Measurements from ENCODE around the gene GMEB2. TPM values are rescaled to one million over a fixed set of nuclear protein-coding genes. Genes with fewer than 3 reads are reported as not detected.
A peak's percentile ranks its signal among the peaks of the same experiment; 100 is the strongest.

GMEB2 gene
- total RNA-seq, 3 donors from 2014 or later = 6.6 to 11.0 (median 10.2) TPM

GRCh38 chr20:63552481-63553249, 74.2 kb downstream of the GMEB2 start:
- Histone ChIP-seq H3K27me3 (peaks cover 0 to 12% of the 10 kb centered on the region in 2 donors), H3K27ac (peak overlapping the region in 1 of 2 donors; percentile 58), H3K36me3 (no peaks in the 10 kb centered on the region), H3K4me3 (no peak overlapping the region), H3K9me3 (no peaks in the 10 kb centered on the region), H3K4me1 (peaks cover 0 to 5% of the 10 kb centered on the region in 2 donors)
- DNase-seq (ENCODE audit: low spot score in 2 of 2) = no peak
- intact Hi-C loops (cut with DNase I; ENCODE audit: low total_unique reads) = no loop called here
- TF ChIP-seq, protein P1, sequence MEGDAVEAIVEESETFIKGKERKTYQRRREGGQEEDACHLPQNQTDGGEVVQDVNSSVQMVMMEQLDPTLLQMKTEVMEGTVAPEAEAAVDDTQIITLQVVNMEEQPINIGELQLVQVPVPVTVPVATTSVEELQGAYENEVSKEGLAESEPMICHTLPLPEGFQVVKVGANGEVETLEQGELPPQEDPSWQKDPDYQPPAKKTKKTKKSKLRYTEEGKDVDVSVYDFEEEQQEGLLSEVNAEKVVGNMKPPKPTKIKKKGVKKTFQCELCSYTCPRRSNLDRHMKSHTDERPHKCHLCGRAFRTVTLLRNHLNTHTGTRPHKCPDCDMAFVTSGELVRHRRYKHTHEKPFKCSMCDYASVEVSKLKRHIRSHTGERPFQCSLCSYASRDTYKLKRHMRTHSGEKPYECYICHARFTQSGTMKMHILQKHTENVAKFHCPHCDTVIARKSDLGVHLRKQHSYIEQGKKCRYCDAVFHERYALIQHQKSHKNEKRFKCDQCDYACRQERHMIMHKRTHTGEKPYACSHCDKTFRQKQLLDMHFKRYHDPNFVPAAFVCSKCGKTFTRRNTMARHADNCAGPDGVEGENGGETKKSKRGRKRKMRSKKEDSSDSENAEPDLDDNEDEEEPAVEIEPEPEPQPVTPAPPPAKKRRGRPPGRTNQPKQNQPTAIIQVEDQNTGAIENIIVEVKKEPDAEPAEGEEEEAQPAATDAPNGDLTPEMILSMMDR (IDR thresholded peaks at IDR 0.05) = no peak
- TF ChIP-seq POLR2A (IDR thresholded peaks at IDR 0.05) = no peak

GRCh38 chr20:63551068-63551467, 75.8 kb downstream of the GMEB2 start:
- Histone ChIP-seq H3K36me3 (no peaks in the 10 kb centered on the region), H3K9me3 (no peaks in the 10 kb centered on the region), H3K27me3 (peaks cover 0 to 20% of the 10 kb centered on the region in 2 donors), H3K4me1 (peaks cover 0 to 5% of the 10 kb centered on the region in 2 donors), H3K27ac (no peak overlapping the region), H3K4me3 (no peak overlapping the region)
- TF ChIP-seq, protein P1 (IDR thresholded peaks at IDR 0.05) = no peak
- TF ChIP-seq POLR2A (IDR thresholded peaks at IDR 0.05) (no peak), POLR2AphosphoS5 (IDR thresholded peaks at IDR 0.05) (no peak)
- DNase-seq (ENCODE audit: low spot score in 2 of 2) = no peak
- intact Hi-C loops (cut with DNase I; ENCODE audit: low total_unique reads) = no loop called here

- Histone ChIP-seq H3K9me3 (no peaks in the 10 kb centered on the region), H3K4me1 (peaks cover 0 to 5% of the 10 kb centered on the region in 2 donors), H3K36me3 (no peaks in the 10 kb centered on the region), H3K27me3 (peaks cover 0 to 25% of the 10 kb centered on the region in 2 donors), H3K27ac (no peak overlapping the region), H3K4me3 (no peak overlapping the region)
- DNase-seq (ENCODE audit: low spot score in 2 of 2) = no peak
- intact Hi-C loops (cut with DNase I; ENCODE audit: low total_unique reads) = no loop called here
- TF ChIP-seq, protein P1 (IDR thresholded peaks at IDR 0.05) = no peak
- TF ChIP-seq POLR2AphosphoS5 (IDR thresholded peaks at IDR 0.05) (no peak), POLR2A (IDR thresholded peaks at IDR 0.05) (no peak)
Observed at GRCh38 chr20:63549679-63550282, 77.1 kb downstream of the GMEB2 start.

GRCh38 chr20:63549019-63549418, 77.9 kb downstream of the GMEB2 start:
- Histone ChIP-seq H3K27ac (no peak overlapping the region), H3K9me3 (no peaks in the 10 kb centered on the region), H3K4me1 (peaks cover 0 to 2% of the 10 kb centered on the region in 2 donors), H3K4me3 (no peak overlapping the region), H3K27me3 (peaks cover 0 to 25% of the 10 kb centered on the region in 2 donors), H3K36me3 (no peaks in the 10 kb centered on the region)
- no peak for TF ChIP-seq POLR2A (IDR thresholded peaks at IDR 0.05)
- no peak for TF ChIP-seq POLR2AphosphoS5 (IDR thresholded peaks at IDR 0.05)
- TF ChIP-seq, protein P1 (IDR thresholded peaks at IDR 0.05) = no peak
- intact Hi-C loops (cut with DNase I; ENCODE audit: low total_unique reads) = no loop called here
- DNase-seq (ENCODE audit: low spot score in 2 of 2) = no peak

- TF ChIP-seq POLR2AphosphoS5 (IDR thresholded peaks at IDR 0.05) (no peak), POLR2A (IDR thresholded peaks at IDR 0.05) (no peak)
- TF ChIP-seq, protein P1 (IDR thresholded peaks at IDR 0.05) = no peak
- Histone ChIP-seq H3K27me3 (peaks cover 0 to 25% of the 10 kb centered on the region in 2 donors), H3K4me1 (no peaks in the 10 kb centered on the region), H3K27ac (no peak overlapping the region), H3K9me3 (no peaks in the 10 kb centered on the region), H3K36me3 (no peaks in the 10 kb centered on the region), H3K4me3 (no peak overlapping the region)
- DNase-seq (ENCODE audit: low spot score in 2 of 2) = no peak
- intact Hi-C loops (cut with DNase I; ENCODE audit: low total_unique reads) = no loop called here
Observed at GRCh38 chr20:63548542-63548941, 78.4 kb downstream of the GMEB2 start.
